ENCODE measurements around the gene IL21R. TPM values are rescaled to one million over a fixed set of nuclear protein-coding genes. Genes with fewer than 3 reads are reported as not detected.

The IL21R gene
- total RNA-seq, 8 experiments from 2014 or later, result 0.05 to 1.2 (median 0.17) TPM

DNA sequence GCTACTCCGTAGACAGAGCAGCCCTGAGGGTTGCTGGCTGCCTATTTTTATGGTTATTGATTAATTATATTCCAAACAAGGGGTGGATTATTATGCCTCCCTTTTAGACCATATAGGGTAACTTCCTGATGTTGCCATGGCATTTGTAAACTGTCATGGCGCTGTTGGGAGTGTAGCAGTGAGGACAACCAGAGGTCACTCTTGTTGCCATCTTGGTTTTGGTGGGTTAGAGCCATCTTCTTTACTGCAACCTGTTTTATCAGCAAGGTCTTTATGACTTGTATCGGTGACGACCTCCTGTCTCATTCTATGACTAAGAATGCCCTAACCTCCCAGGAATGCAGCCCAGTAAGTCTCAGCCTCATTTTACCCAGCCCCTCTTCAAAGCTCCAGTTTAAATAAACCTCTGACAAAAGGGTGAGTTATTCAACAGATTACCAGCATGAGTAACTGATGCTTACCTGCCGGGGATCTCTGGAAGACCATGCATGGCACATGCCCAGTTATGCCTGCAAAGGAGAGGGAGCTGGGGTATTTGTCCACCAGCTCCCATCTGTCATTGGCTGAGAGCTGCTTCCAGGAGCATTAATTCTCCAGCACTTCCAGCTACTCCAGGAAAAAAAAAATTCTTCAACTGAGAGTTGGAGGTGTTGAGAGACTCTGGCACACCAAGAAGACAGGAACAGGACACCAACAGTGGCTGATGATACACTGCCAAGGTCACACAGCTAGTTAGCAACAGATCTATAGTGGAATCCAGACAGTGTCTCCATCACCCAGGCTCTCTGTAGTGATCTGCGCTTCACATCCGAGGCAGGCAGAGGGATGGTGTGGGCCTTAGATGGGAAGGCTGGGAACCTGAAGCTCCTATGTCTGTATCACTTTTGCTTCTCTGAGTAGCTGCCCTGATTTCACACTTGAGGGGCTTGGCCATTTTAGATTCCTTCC is 36.6 kb upstream of the IL21R start:
- Histone ChIP-seq H3K27ac (no peak overlapping the region), H3K4me3 (no peak overlapping the region), H3K4me1 (replicated peaks in 1 of 2) (no peaks in the 10 kb centered on the region)
- in situ Hi-C loops (cut with MboI; ENCODE audit: low pct_unique_long_range_greater_than_20kb in 2 of 9, low sequenced_read_pairs in 9 of 9, unreplicated experiment in 9 of 9), result loop anchor here in 1 of 9 experiments (10.0 kb wide), 1 partner anchor 131 kb away; no protein-coding TSS in a partner anchor
- no peak for ATAC-seq (replicated peaks in 6 of 8)
- WGBS, 10 experiments, result 20 to 90% (median 73%) methylated on average over 2 to 6 of the region's 7 CpGs; no CpG with 5 or more reads in 2 of the 10 experiments

DNA sequence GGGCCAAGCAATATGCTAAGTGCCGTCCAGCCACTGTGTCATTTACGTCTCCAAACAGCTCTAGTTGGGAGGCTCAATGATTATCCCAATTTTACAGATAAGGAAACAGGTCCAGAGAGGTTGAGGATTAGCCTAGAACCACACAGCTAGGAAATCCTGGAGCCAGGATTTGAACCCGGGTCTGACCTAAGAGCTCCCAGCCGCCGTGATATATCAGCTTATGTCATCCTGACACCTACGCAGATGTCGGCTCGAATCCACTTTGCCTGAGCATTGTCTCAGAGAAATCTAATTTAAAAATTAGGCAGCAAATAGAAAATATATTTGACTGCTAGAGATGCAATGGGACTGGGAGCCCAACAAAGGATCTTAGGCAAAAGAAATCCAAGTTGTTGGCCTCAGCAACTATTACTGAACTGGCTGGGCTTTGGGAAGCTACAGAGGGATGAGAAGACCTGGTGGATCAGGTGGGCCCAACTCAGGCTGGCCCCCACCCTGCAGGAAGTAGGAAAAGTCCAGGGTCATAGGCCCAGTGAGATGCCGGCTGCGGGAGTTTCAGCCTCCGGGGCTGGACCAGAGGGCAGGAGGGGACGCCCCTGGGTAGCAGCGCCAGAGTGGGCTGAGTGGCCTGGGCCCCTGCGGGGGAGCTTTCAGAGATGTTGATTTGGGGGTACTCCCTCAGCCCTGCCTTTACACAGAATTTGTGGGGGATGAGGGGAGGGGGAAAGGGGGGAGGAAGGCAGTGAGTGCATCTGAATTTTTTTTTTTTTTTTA is 35.1 kb upstream of the IL21R start:
- H3K27ac ChIP-seq, result no peak overlapping the region
- in situ Hi-C loops (cut with MboI; ENCODE audit: low pct_unique_long_range_greater_than_20kb in 2 of 9, low sequenced_read_pairs in 9 of 9, unreplicated experiment in 9 of 9), result loop anchor here in 1 of 9 experiments (10.0 kb wide), 1 partner anchor 132 kb away; no protein-coding TSS in a partner anchor
- H3K4me3 ChIP-seq, result no peak overlapping the region
- WGBS, 10 experiments, result 50 to 100% (median 78%) methylated on average over 1 to 8 of the region's 14 CpGs; no CpG with 5 or more reads in 1 of the 10 experiments
- no peaks in the 10 kb centered on the region for H3K4me1 ChIP-seq (replicated peaks in 1 of 2)
- ATAC-seq (replicated peaks in 6 of 8), result no peak

DNA sequence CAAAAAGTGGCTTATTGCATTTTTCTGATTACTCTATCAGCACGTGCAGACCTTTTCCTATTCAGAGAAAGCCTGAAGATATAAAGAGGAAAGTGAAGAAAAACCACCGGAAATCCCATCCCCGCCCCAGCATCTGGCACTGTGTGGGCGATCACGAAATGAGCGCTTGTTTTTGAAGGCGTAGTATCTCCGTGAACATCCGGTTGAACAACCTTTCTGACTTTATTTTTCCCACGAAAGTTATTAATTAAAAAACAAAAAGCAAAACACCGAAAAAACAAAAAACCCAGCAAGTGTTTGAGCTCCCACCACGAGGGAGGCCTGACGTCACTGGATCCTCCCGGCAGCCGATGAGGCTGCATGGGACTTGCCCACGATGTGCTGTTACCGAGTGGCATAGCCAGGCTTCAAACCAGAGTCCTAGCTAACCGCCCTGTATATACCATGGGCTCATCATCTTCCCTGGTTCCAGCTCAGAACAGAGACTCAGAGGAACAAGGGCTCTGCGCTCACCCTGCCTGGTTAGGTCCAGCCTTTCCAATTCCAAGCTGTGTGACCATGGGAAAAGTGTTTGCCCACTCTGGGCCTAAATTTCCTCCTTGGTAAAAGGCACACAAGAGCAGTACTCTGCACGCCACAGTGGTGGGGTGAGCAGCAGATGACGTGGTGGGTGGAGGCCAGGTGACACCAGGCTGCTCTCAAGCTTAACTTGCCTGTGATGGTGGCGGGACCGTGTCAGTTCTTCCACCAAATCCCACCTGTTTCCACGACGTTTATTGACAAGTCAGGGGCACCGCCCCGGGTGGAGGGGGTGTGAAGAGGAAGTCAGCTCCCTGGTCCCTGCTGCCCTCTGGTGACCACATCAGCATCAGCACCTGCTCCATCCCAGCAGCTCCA is 34.3 kb upstream of the IL21R start:
- 2 to 96% (median 67%) methylated on average over 4 to 18 of the region's 27 CpGs for WGBS, 10 experiments
- in situ Hi-C loops (cut with MboI; ENCODE audit: low pct_unique_long_range_greater_than_20kb in 2 of 9, low sequenced_read_pairs in 9 of 9, unreplicated experiment in 9 of 9), result loop anchor here in 1 of 9 experiments (10.0 kb wide), 1 partner anchor 133 kb away; no protein-coding TSS in a partner anchor
- H3K4me1 ChIP-seq (replicated peaks in 1 of 2), result no peaks in the 10 kb centered on the region
- no peak overlapping the region for H3K4me3 ChIP-seq
- peak in 4 of 8 experiments; percentile 33 to 98 (median 88) for ATAC-seq (replicated peaks in 6 of 8)
- H3K27ac ChIP-seq, result no peak overlapping the region

DNA sequence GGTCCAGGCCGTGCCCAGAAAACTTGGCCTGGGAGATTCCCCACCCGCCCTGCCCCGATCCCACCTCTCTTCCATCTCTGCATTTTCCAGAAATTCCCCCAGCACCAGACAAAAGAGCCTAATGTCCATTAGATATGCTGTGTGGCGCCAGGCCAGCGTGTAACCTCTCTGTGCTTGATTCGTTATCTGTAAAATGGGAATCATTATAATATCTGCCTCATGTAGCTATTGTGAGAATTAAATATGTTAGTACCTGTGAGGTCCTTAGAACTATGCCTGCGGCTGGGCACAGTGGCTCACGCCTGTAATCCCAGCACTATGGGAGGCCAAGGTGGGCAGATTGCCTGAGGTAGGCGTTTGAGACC is 33.6 kb upstream of the IL21R start:
- Histone ChIP-seq H3K4me3 (no peak overlapping the region), H3K4me1 (replicated peaks in 1 of 2) (no peaks in the 10 kb centered on the region), H3K27ac (no peak overlapping the region)
- ATAC-seq (replicated peaks in 6 of 8), result no peak
- WGBS, 10 experiments, result 40 to 90% (median 48%) methylated on average over 1 to 5 of the region's 9 CpGs; no CpG with 5 or more reads in 5 of the 10 experiments
- in situ Hi-C loops (cut with MboI; ENCODE audit: low pct_unique_long_range_greater_than_20kb in 2 of 9, low sequenced_read_pairs in 9 of 9, unreplicated experiment in 9 of 9), result loop anchor here in 1 of 9 experiments (10.0 kb wide), 1 partner anchor 134 kb away; no protein-coding TSS in a partner anchor

- in situ Hi-C loops (cut with MboI; ENCODE audit: low pct_unique_long_range_greater_than_20kb in 2 of 9, low sequenced_read_pairs in 9 of 9, unreplicated experiment in 9 of 9), result loop anchor here in 1 of 9 experiments (10.0 kb wide), 1 partner anchor 135 kb away; no protein-coding TSS in a partner anchor
- WGBS, 10 experiments, result 0 to 100% (median 80%) methylated on average over 1 to 3 of the region's 3 CpGs; no CpG with 5 or more reads in 5 of the 10 experiments
- Histone ChIP-seq H3K4me3 (no peak overlapping the region), H3K4me1 (replicated peaks in 1 of 2) (no peaks in the 10 kb centered on the region), H3K27ac (no peak overlapping the region)
- no peak for ATAC-seq (replicated peaks in 6 of 8)
Measured at GRCh38 chr16:27369806-27370205, 32.2 kb upstream of the IL21R start.

DNA sequence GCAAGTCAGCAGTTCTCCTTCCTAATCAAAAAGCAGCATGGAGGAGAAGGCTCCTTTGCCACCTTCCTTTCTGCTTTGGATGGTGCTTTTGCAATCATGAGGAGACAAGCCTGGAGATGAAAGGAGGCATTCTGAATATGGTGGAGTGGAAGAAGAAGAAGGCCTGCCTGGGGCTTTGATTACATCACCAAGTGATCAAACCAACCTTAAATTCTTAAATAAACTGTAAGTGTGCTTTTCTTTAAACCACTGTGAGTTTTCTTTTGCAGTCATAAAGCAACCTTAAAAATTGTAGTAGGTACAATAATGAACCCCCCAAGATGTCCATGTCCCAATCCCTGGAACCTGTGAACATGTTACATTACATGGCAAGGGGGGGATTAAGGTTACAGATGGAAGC is 31.7 kb upstream of the IL21R start:
- H3K4me3 ChIP-seq, result no peak overlapping the region
- ATAC-seq (replicated peaks in 6 of 8), result no peak
- in situ Hi-C loops (cut with MboI; ENCODE audit: low pct_unique_long_range_greater_than_20kb in 2 of 9, low sequenced_read_pairs in 9 of 9, unreplicated experiment in 9 of 9), result no loop called here
- H3K4me1 ChIP-seq (replicated peaks in 1 of 2), result no peaks in the 10 kb centered on the region
- no peak overlapping the region for H3K27ac ChIP-seq

GRCh38 chr16:27373312-27373711 is 28.7 kb upstream of the IL21R start:
- Histone ChIP-seq H3K4me1 (replicated peaks in 1 of 2) (no peaks in the 10 kb centered on the region), H3K4me3 (no peak overlapping the region), H3K27ac (no peak overlapping the region)
- 79 to 100% (median 95%) methylated on average over 1 to 2 of the region's 3 CpGs; no CpG with 5 or more reads in 3 of the 10 experiments for WGBS, 10 experiments
- no peak for ATAC-seq (replicated peaks in 6 of 8)
- in situ Hi-C loops (cut with MboI; ENCODE audit: low pct_unique_long_range_greater_than_20kb in 2 of 9, low sequenced_read_pairs in 9 of 9, unreplicated experiment in 9 of 9), result no loop called here

- Histone ChIP-seq H3K4me3 (no peak overlapping the region), H3K4me1 (replicated peaks in 1 of 2) (no peaks in the 10 kb centered on the region), H3K27ac (no peak overlapping the region)
- 60 to 100% (median 86%) methylated on average over 1 to 6 of the region's 8 CpGs for WGBS, 10 experiments
- no peak for ATAC-seq (replicated peaks in 6 of 8)
- in situ Hi-C loops (cut with MboI; ENCODE audit: low pct_unique_long_range_greater_than_20kb in 2 of 9, low sequenced_read_pairs in 9 of 9, unreplicated experiment in 9 of 9), result no loop called here
Measured at GRCh38 chr16:27374221-27374803, 27.7 kb upstream of the IL21R start.

DNA sequence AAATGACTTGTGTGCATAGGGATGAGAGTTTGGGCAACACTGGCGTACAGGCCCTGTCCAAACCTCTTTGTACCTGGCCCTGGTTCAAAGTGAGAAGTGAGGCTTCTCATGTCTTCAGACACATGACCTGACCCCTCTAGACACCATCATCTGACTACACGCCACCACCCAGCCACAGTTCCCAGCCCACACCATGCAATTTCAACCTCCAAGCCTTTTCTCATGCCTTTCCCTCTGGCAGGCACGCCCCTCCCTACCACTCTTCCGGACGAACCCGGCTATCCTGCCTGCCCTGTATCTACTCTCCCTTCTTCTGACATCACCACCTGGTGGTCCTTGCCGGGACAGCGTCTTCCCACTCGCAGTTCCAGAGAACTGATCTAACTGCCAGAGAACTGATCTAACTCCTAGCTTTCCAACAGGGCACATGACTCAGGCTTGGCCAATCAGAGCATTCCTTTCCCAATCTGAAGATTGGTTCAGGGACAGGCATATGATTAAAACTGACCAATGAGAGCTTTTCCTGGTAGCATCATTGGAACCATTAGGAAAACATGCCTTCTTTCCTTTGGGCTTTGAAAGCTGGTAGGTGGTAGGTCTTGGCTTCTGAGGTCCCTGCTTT is 27.1 kb upstream of the IL21R start:
- in situ Hi-C loops (cut with MboI; ENCODE audit: low pct_unique_long_range_greater_than_20kb in 2 of 9, low sequenced_read_pairs in 9 of 9, unreplicated experiment in 9 of 9), result no loop called here
- peak; percentile 63 to 99 (median 96) for ATAC-seq (replicated peaks in 6 of 8)
- Histone ChIP-seq H3K27ac (no peak overlapping the region), H3K4me3 (no peak overlapping the region), H3K4me1 (replicated peaks in 1 of 2) (no peaks in the 10 kb centered on the region)
- 0 to 100% (median 41%) methylated on average over 1 to 8 of the region's 9 CpGs; no CpG with 5 or more reads in 1 of the 10 experiments for WGBS, 10 experiments

- no peak for ATAC-seq (replicated peaks in 6 of 8)
- 17 to 86% (median 60%) methylated on average over 1 to 3 of the region's 4 CpGs; no CpG with 5 or more reads in 2 of the 10 experiments for WGBS, 10 experiments
- no peak overlapping the region for H3K4me3 ChIP-seq
- H3K27ac ChIP-seq, result no peak overlapping the region
- no peaks in the 10 kb centered on the region for H3K4me1 ChIP-seq (replicated peaks in 1 of 2)
- in situ Hi-C loops (cut with MboI; ENCODE audit: low pct_unique_long_range_greater_than_20kb in 2 of 9, low sequenced_read_pairs in 9 of 9, unreplicated experiment in 9 of 9), result no loop called here
Measured at GRCh38 chr16:27377666-27378485, 24.1 kb upstream of the IL21R start.

DNA sequence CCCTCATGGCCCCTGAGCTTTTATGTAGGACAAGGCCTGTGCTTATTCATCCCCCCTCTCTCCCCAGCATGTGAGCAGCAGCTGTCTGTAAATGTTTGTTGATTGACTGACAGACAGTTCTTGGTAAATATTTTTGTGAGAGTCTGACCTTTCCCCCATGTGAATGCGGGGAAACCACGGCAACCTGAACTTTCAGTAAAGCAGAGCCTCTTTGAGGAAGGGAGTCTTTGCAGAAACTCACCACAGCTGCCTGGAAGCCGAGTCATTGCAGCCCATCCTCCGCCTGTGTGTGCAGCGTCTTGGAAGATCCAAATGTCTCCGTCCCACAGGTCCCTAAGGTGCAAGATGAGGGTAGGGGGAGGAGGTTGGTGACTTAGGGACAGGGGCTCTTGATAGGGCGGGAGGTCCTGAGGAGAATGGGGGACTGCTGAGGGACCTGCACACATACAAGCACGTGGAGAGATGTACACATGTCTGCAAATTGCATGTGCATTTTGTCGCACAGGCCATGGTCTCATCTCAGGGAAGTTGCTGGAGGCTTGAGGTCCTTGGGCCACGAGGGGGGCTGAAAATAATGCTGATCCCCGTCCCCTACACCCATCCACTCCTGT is 23.0 kb upstream of the IL21R start:
- in situ Hi-C loops (cut with MboI; ENCODE audit: low pct_unique_long_range_greater_than_20kb in 2 of 9, low sequenced_read_pairs in 9 of 9, unreplicated experiment in 9 of 9), result no loop called here
- Histone ChIP-seq H3K4me1 (replicated peaks in 1 of 2) (no peaks in the 10 kb centered on the region), H3K27ac (no peak overlapping the region), H3K4me3 (no peak overlapping the region)
- 20 to 80% (median 50%) methylated on average over 1 to 2 of the region's 11 CpGs; no CpG with 5 or more reads in 5 of the 10 experiments for WGBS, 10 experiments
- ATAC-seq (replicated peaks in 6 of 8), result no peak

Data from motor neuron (in vitro differentiated cells).